ENCODE results near the gene MPRIP.

The MPRIP gene

GRCh38 chr17:17073581-17074403, 31.5 kb downstream of the MPRIP start:
- no peak for DNase-seq

- DNase-seq = no peak
Measured at GRCh38 chr17:17075125-17075781, 33.0 kb downstream of the MPRIP start.

GRCh38 chr17:17076066-17076465, 33.8 kb downstream of the MPRIP start:
- no peak for DNase-seq

GRCh38 chr17:17077101-17077500, 34.8 kb downstream of the MPRIP start:
- DNase-seq = no peak

GRCh38 chr17:17077861-17078732, 35.8 kb downstream of the MPRIP start:
- no peak for DNase-seq

- DNase-seq = no peak
Measured at GRCh38 chr17:17078832-17079231, 36.6 kb downstream of the MPRIP start.

GRCh38 chr17:17079336-17079735, 37.1 kb downstream of the MPRIP start:
- no peak for DNase-seq

GRCh38 chr17:17079761-17080160, 37.5 kb downstream of the MPRIP start:
- peak; percentile 35 for DNase-seq

- DNase-seq = no peak
Measured at GRCh38 chr17:17080181-17080631, 37.9 kb downstream of the MPRIP start.

- DNase-seq = no peak
Measured at GRCh38 chr17:17080781-17081180, 38.5 kb downstream of the MPRIP start.

GRCh38 chr17:17081304-17081940, 39.2 kb downstream of the MPRIP start:
- no peak for DNase-seq

GRCh38 chr17:17082878-17083277, 40.6 kb downstream of the MPRIP start:
- DNase-seq = no peak

- DNase-seq = no peak
Measured at GRCh38 chr17:17084317-17084835, 42.1 kb downstream of the MPRIP start.

GRCh38 chr17:17084941-17085340, 42.7 kb downstream of the MPRIP start:
- DNase-seq = no peak

GRCh38 chr17:17086585-17086984, 44.3 kb downstream of the MPRIP start:
- DNase-seq = no peak

GRCh38 chr17:17087424-17088015, 45.3 kb downstream of the MPRIP start:
- no peak for DNase-seq

GRCh38 chr17:17088086-17088485, 45.8 kb downstream of the MPRIP start:
- no peak for DNase-seq

- DNase-seq = no peak
Measured at GRCh38 chr17:17088541-17089525, 46.6 kb downstream of the MPRIP start.

GRCh38 chr17:17089796-17090641, 47.8 kb downstream of the MPRIP start:
- DNase-seq = no peak

GRCh38 chr17:17090642-17091103, 48.4 kb downstream of the MPRIP start:
- no peak for DNase-seq

All from DMS79 treated with DMSO at 0.1 percent for 48 hours (cell line).